Left ventricle myocardium inferior (tissue), 1 donor: ENCODE measurements around the gene PXN. TPM values are rescaled to one million over a fixed set of nuclear protein-coding genes. Genes with fewer than 3 reads are reported as not detected.

Experiments
- DNase-seq: peaks from one replicate; pipeline ENCODE4 v3.0.0-alpha.2; 2020
- H3K27ac ChIP-seq: fragments of 200-600 bp; replicated peaks from 2 replicates; pipeline ENCODE4 v1.8.0; 2021
- H3K27me3 ChIP-seq: fragments of 200-600 bp; 2 replicates; pipeline ENCODE4 v1.8.0; 2021; ENCODE audit warnings: low read depth
- H3K36me3 ChIP-seq: fragments of 200-600 bp; 2 replicates; pipeline ENCODE4 v1.8.0; 2021
- H3K4me1 ChIP-seq: fragments of 200-600 bp; 2 replicates; pipeline ENCODE4 v1.8.0; 2021
- H3K4me3 ChIP-seq: fragments of 200-600 bp; 2 replicates; pipeline ENCODE4 v1.8.0; 2021; ENCODE audit warnings: mild to moderate bottlenecking, moderate library complexity
- H3K9me3 ChIP-seq: fragments of 200-600 bp; replicated peaks from 2 replicates; pipeline ENCODE4 v1.8.0; 2021
- intact Hi-C: fragments of 100-400 bp; cut with micrococcal nuclease; formaldehyde crosslinking; loops from one replicate; pipeline ENCODE4 v1.11.0; 2022
- total RNA-seq: library from RNA; stranded (reverse); fragmentation: NEBNext Ultra II Directional; extraction: Animal tissue kit (Norgen Biotek cat#: 25700); gene quantifications from one replicate; pipeline ENCODE4 v1.2.1, GENCODE V29; 2021
- TF ChIP-seq, protein P1 (sequence below): fragments of 200-600 bp; IDR thresholded peaks from 2 replicates; pipeline ENCODE4 v1.8.0; 2021; ENCODE audit warnings: antibody characterized with exemption, mild to moderate bottlenecking, borderline replicate concordance
- donor health status: DM: no; HTN: yes; CAD: no; lungs with severe emphysema.

The PXN gene
- total RNA-seq, 1 donor from 2014 or later, result 59.8 TPM

DNA sequence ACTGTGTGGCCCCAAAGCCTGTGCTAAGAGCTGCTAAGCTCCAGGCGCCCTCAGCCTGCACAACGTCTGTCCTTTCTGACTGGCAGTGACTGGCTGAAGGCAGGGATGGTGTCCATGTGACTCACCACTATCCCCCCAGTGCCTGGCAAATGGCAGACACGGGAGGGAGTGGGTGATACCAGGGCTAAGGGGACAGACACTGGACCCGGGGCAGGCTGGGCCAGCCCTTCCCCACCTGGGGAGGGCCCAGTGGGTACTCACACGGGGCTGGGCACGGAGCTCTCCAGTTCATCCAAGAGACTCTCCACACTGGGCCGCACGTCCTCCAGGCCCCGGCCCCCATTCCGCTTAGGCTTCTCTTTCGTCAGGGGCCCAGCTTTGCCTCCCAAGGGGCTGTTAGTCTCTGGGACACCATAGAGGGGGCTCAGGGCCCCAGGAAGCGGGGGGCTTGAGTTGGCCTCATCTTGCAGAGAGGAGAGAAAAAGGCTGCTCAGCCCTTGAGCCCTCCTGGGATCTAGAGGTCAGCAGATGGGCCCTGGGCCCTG, 43.2 kb downstream of the PXN start:
- intact Hi-C loops, result no loop called here
- no peak for DNase-seq
- no peak overlapping the region for H3K4me3 ChIP-seq
- peaks cover 77% of the 10 kb centered on the region for H3K36me3 ChIP-seq
- no peaks in the 10 kb centered on the region for H3K27me3 ChIP-seq
- peaks cover 38% of the 10 kb centered on the region for H3K4me1 ChIP-seq
- H3K27ac ChIP-seq, result no peak overlapping the region
- no peaks in the 10 kb centered on the region for H3K9me3 ChIP-seq
- TF ChIP-seq, protein P1, sequence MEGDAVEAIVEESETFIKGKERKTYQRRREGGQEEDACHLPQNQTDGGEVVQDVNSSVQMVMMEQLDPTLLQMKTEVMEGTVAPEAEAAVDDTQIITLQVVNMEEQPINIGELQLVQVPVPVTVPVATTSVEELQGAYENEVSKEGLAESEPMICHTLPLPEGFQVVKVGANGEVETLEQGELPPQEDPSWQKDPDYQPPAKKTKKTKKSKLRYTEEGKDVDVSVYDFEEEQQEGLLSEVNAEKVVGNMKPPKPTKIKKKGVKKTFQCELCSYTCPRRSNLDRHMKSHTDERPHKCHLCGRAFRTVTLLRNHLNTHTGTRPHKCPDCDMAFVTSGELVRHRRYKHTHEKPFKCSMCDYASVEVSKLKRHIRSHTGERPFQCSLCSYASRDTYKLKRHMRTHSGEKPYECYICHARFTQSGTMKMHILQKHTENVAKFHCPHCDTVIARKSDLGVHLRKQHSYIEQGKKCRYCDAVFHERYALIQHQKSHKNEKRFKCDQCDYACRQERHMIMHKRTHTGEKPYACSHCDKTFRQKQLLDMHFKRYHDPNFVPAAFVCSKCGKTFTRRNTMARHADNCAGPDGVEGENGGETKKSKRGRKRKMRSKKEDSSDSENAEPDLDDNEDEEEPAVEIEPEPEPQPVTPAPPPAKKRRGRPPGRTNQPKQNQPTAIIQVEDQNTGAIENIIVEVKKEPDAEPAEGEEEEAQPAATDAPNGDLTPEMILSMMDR, result no peak

DNA sequence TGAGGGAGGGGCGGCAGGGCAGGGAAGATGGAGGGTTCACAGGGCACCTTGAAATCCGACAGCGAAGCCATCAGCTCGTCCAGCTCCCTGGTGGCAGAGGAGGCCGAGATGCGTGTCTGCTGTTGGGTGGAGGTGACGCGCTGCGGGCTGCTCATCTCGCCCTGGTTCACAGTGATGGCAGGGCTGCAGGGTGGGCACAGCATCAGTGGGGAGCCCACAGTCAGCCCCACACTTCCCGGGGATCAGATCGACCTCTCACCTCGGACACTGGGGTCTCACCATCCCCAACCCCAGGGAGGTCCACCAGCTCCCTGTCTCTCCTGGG, 44.0 kb downstream of the PXN start:
- no peak overlapping the region for H3K27ac ChIP-seq

DNA sequence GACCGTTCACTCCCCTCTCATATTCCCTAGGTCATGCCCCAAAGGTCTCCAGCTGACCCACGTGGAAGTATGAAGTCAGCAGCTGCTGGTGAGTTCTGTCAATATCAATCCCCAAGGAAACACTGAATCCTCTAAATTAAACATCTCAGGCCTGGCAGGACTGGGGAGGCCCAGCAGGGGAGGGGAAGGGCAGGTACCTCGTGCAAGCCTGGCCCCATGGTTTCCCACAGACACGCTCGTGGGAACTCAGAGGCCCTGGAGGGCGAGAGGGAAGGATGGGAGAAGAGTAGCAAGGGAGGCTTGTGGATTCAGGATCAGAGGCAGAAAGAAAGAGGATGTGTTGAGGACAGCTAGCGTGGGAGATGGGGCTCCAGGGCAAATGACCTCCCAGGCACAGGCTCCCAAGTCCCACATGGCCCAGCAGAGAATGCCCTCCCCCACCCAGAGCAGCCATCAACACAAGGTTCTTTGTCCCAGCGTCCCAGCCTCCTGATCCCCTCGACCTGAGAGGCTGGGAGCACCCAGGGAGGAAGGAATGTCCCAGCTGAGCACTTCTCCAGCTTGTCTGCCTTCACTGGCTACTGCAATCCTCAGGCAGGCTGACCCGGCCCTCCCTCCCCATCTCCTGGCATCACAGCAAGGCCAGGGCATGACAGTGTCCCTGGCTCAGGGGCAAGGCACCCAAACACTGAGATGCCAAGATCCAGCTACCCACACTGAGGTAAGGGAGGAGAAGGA, 44.5 kb downstream of the PXN start:
- no peak for DNase-seq
- intact Hi-C loops, result no loop called here
- TF ChIP-seq, protein P1, result no peak
- peaks cover 25% of the 10 kb centered on the region for H3K4me1 ChIP-seq
- no peaks in the 10 kb centered on the region for H3K9me3 ChIP-seq
- H3K27ac ChIP-seq, result no peak overlapping the region
- H3K27me3 ChIP-seq, result no peaks in the 10 kb centered on the region
- H3K4me3 ChIP-seq, result no peak overlapping the region
- H3K36me3 ChIP-seq, result peaks cover 81% of the 10 kb centered on the region

More for the DNA sequence above, 44.0 kb downstream of the PXN start:
- TF ChIP-seq, protein P1, result no peak
- peaks cover 81% of the 10 kb centered on the region for H3K36me3 ChIP-seq
- peaks cover 30% of the 10 kb centered on the region for H3K4me1 ChIP-seq
- H3K4me3 ChIP-seq, result no peak overlapping the region
- H3K27me3 ChIP-seq, result no peaks in the 10 kb centered on the region
- no peaks in the 10 kb centered on the region for H3K9me3 ChIP-seq
- intact Hi-C loops, result no loop called here
- DNase-seq, result no peak

DNA sequence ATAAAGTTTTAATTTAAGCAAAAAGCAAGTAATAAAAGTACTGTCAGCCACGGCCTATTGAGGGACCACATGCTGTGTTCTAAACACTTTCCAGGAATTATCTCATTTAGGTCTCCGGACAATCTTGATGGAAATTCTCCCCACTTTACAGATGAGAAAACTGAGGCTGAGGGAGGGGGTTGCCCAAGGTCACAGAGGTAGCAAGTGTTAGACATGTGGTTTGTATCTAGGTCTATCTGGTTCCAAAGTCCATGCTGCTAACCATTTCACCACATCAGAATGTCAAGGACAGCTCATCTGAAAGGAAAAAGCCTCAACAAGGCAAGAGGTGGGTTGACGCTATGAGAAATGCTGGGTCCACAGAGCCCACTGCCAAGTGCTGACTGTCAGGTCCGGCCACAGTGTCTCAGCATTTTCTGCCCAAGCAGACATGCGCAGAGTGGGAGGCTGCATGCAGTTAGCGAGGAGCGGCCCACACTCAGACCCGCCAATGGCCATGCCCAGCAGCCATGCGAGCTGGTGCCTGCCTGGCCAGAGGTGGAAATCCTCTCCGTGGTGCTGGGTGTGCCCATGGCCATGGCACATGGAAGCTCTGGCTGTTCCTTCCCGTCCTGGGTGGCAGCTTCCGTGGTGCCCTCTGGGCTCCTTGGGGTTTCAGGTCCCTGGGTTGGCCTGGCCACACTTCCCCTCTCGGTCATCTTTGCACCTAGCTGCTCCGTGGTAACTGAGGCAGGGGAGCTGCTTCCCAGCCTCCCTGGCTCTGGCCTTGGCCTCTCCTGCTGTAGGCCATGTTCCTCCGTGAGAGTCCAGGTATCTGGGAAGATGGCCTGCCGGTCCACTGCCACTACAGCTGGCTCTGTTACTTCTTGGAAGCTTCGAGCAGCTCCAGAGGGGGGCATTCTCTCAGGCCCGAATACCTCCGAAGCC, 46.6 kb downstream of the PXN start:
- no peaks in the 10 kb centered on the region for H3K27me3 ChIP-seq
- H3K4me1 ChIP-seq, result peaks cover 4% of the 10 kb centered on the region
- H3K27ac ChIP-seq, result no peak overlapping the region
- TF ChIP-seq, protein P1, result no peak
- no peak overlapping the region for H3K4me3 ChIP-seq
- no peak for DNase-seq
- intact Hi-C loops, result no loop called here
- no peaks in the 10 kb centered on the region for H3K9me3 ChIP-seq
- peaks cover 98% of the 10 kb centered on the region for H3K36me3 ChIP-seq

DNA sequence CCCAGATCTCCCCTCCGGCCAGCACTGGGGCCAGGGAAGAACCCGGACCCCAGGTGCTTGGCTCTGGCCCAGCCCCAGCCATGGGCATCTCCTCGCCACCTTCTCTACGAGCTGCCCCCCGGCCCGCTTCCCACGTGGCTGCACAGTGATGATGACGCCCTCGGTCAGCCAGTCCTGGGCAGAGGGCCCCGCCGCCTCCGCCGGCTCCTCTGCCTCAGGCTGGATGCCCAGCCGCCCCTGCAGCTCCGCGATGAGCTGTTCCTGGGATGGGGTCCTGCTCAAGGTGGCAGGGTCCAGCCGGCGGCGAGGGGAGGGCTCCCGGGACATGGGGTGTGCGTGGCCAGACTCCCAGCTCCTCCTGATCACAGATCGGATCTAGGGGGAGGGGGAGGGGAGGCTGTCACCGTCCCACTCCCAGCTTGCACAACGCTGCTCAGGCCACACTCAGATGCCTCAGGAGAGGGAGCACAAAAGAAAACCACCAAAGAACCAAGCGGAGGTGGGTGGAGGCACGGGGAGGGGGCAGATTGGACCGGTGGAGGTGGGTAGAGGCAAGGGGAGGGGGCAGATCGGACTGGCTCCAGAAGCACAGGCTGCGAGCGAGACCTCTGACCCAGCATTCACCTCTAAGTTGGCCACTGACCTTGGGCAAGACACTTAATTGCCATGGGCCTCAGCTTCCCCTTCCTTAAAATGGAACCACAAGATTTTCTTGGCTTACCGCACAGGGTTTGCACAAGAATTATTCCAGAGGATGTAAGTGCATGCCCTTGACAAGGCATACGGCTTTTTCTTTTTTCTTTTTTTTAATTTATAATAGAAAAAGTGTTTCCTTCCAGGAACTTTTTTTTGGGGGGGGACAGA, 48.6 kb downstream of the PXN start:
- TF ChIP-seq, protein P1, result no peak
- H3K27me3 ChIP-seq, result no peaks in the 10 kb centered on the region
- H3K9me3 ChIP-seq, result no peaks in the 10 kb centered on the region
- intact Hi-C loops, result no loop called here
- peaks cover 98% of the 10 kb centered on the region for H3K36me3 ChIP-seq
- DNase-seq, result no peak
- no peak overlapping the region for H3K27ac ChIP-seq
- H3K4me3 ChIP-seq, result no peak overlapping the region
- H3K4me1 ChIP-seq, result no peaks in the 10 kb centered on the region
